Pons (tissue), 1 donor: Measurements from ENCODE around the gene OR52H1.

Experiments
- DNase-seq: peaks from one replicate; pipeline ENCODE4 v3.0.0-alpha.2; 2016; ENCODE audit warnings: low spot score

OR52H1 gene

GRCh38 chr11:5531053-5531831, 17.1 kb downstream of the OR52H1 start:
- DNase-seq = no peak

GRCh38 chr11:5528495-5528894, 19.8 kb downstream of the OR52H1 start:
- DNase-seq = no peak

- no peak for DNase-seq
These were observed 20.6 kb downstream of the OR52H1 start for GRCh38 chr11:5527716-5528115.

GRCh38 chr11:5524756-5525155, 23.6 kb downstream of the OR52H1 start:
- DNase-seq = no peak

- DNase-seq = no peak
These were observed 26.0 kb downstream of the OR52H1 start for GRCh38 chr11:5522308-5522707.

- DNase-seq = no peak
These were observed 26.8 kb downstream of the OR52H1 start for GRCh38 chr11:5521540-5521939.

- DNase-seq = no peak
These were observed 31.7 kb downstream of the OR52H1 start, which contains the start of gene UBQLNL for GRCh38 chr11:5516599-5516998. TSS of gene UBQLNL (minus strand) at chr11:5516699. CDS start at chr11:5516441, 258 bp downstream.

GRCh38 chr11:5514841-5515240, 33.5 kb downstream of the OR52H1 start:
- DNase-seq = no peak

GRCh38 chr11:5509803-5510202, 38.5 kb downstream of the OR52H1 start, which contains the start of gene UBQLN3:
TSS of gene UBQLN3 (minus strand) at chr11:5509957. CDS start at chr11:5509558, 399 bp downstream.
- no peak for DNase-seq

- DNase-seq = no peak
These were observed 39.7 kb downstream of the OR52H1 start for GRCh38 chr11:5508605-5509004.

- DNase-seq = no peak
These were observed 40.4 kb downstream of the OR52H1 start for GRCh38 chr11:5507933-5508305.

GRCh38 chr11:5507177-5507932, 41.0 kb downstream of the OR52H1 start:
- DNase-seq = no peak

- no peak for DNase-seq
These were observed 42.8 kb downstream of the OR52H1 start for GRCh38 chr11:5505363-5506048.

- no peak for DNase-seq
These were observed 43.9 kb downstream of the OR52H1 start for GRCh38 chr11:5504403-5504921.

- DNase-seq = no peak
These were observed 47.9 kb downstream of the OR52H1 start for GRCh38 chr11:5500393-5500801.

GRCh38 chr11:5499671-5500070, 48.7 kb downstream of the OR52H1 start:
- no peak for DNase-seq
